ENCODE results near the gene ZNF541. TPM values are rescaled to one million over a fixed set of nuclear protein-coding genes. Genes with fewer than 3 reads are reported as not detected.

The ZNF541 gene
- total and polyA plus RNA-seq, 2 donors from 2014 or later: 0.69 to 0.86 TPM

DNA sequence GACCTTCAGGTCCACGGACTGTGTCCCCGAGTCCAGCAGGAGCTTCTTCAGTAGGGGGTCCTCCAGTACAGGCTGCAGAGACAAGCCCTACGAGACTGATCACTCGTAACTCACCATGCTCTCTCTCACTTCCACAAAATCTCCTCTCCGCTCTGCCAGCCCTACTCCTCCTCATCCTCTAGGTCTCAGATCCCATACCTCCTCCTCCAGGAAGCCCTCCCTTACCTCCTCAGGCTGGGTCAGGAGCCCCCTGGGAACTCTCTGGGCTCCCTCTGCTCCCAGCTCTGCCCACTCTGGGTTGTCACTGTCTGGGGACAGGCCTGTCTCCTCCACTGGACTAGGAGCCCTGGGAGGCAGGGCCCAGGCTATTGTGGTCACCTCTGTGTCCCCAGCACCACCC, 34.1 kb downstream of the ZNF541 start:
- intact Hi-C loops (cut with DNase I): no loop called here
- no peak overlapping the region for H3K4me3 ChIP-seq (ENCODE audit: low read length in 3 of 3)
- H3K9ac ChIP-seq (ENCODE audit: low read length in 3 of 3): no peak overlapping the region
- no peak overlapping the region for H3K27ac ChIP-seq (ENCODE audit: low read depth in 2 of 2, low read length in 2 of 2)
- H3K36me3 ChIP-seq (ENCODE audit: control insufficient read depth in 2 of 3, insufficient read depth in 3 of 3, low read length in 3 of 3): no peaks in the 10 kb centered on the region
- H3K9me3 ChIP-seq (ENCODE audit: control insufficient read depth in 2 of 3, insufficient read depth in 1 of 3, low read length in 3 of 3): no peaks in the 10 kb centered on the region
- DNase-seq (peak in 1 of 5 donors; percentile 37), FAIRE-seq (no peak)
- H3K27me3 ChIP-seq (ENCODE audit: control insufficient read depth, insufficient read depth, low read length): no peaks in the 10 kb centered on the region
- TF ChIP-seq, protein P1, sequence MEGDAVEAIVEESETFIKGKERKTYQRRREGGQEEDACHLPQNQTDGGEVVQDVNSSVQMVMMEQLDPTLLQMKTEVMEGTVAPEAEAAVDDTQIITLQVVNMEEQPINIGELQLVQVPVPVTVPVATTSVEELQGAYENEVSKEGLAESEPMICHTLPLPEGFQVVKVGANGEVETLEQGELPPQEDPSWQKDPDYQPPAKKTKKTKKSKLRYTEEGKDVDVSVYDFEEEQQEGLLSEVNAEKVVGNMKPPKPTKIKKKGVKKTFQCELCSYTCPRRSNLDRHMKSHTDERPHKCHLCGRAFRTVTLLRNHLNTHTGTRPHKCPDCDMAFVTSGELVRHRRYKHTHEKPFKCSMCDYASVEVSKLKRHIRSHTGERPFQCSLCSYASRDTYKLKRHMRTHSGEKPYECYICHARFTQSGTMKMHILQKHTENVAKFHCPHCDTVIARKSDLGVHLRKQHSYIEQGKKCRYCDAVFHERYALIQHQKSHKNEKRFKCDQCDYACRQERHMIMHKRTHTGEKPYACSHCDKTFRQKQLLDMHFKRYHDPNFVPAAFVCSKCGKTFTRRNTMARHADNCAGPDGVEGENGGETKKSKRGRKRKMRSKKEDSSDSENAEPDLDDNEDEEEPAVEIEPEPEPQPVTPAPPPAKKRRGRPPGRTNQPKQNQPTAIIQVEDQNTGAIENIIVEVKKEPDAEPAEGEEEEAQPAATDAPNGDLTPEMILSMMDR (IDR thresholded peaks at IDR 0.05; ENCODE audit: borderline replicate concordance, extremely low read depth, insufficient read depth): no peak
- H3K4me1 ChIP-seq (ENCODE audit: control insufficient read depth in 2 of 3, insufficient read depth in 2 of 3, low read depth in 1 of 3, low read length in 3 of 3): no peaks in the 10 kb centered on the region

- TF ChIP-seq, protein P1 (IDR thresholded peaks at IDR 0.05; ENCODE audit: borderline replicate concordance, extremely low read depth, insufficient read depth): no peak
- intact Hi-C loops (cut with DNase I): no loop called here
- FAIRE-seq (no peak), DNase-seq (no peak)
- no peaks in the 10 kb centered on the region for H3K36me3 ChIP-seq (ENCODE audit: control insufficient read depth in 2 of 3, insufficient read depth in 3 of 3, low read length in 3 of 3)
- H3K4me3 ChIP-seq (ENCODE audit: low read length in 3 of 3): no peak overlapping the region
- no peaks in the 10 kb centered on the region for H3K27me3 ChIP-seq (ENCODE audit: control insufficient read depth, insufficient read depth, low read length)
- H3K4me1 ChIP-seq (ENCODE audit: control insufficient read depth in 2 of 3, insufficient read depth in 2 of 3, low read depth in 1 of 3, low read length in 3 of 3): no peaks in the 10 kb centered on the region
- no peak overlapping the region for H3K27ac ChIP-seq (ENCODE audit: low read depth in 2 of 2, low read length in 2 of 2)
- H3K9ac ChIP-seq (ENCODE audit: low read length in 3 of 3): no peak overlapping the region
- no peaks in the 10 kb centered on the region for H3K9me3 ChIP-seq (ENCODE audit: control insufficient read depth in 2 of 3, insufficient read depth in 1 of 3, low read length in 3 of 3)
Observed at GRCh38 chr19:47537493-47537892, 35.5 kb downstream of the ZNF541 start.

GRCh38 chr19:47534628-47535027, 38.3 kb downstream of the ZNF541 start:
- Histone ChIP-seq H3K27me3 (ENCODE audit: control insufficient read depth, insufficient read depth, low read length) (no peaks in the 10 kb centered on the region), H3K27ac (ENCODE audit: low read depth in 2 of 2, low read length in 2 of 2) (no peak overlapping the region), H3K4me3 (ENCODE audit: low read length in 3 of 3) (no peak overlapping the region), H3K4me1 (ENCODE audit: control insufficient read depth in 2 of 3, insufficient read depth in 2 of 3, low read depth in 1 of 3, low read length in 3 of 3) (no peaks in the 10 kb centered on the region), H3K9me3 (ENCODE audit: control insufficient read depth in 2 of 3, insufficient read depth in 1 of 3, low read length in 3 of 3) (no peaks in the 10 kb centered on the region), H3K36me3 (ENCODE audit: control insufficient read depth in 2 of 3, insufficient read depth in 3 of 3, low read length in 3 of 3) (no peaks in the 10 kb centered on the region), H3K9ac (ENCODE audit: low read length in 3 of 3) (no peak overlapping the region)
- no peak for FAIRE-seq
- TF ChIP-seq, protein P1 (IDR thresholded peaks at IDR 0.05; ENCODE audit: borderline replicate concordance, extremely low read depth, insufficient read depth): no peak
- no peak for DNase-seq
- intact Hi-C loops (cut with DNase I): no loop called here

Measured in kidney (tissue), 14 donors.